Effector memory CD8-positive, alpha-beta T cell (primary cell): ENCODE data around the gene SH3RF3.
A peak's percentile ranks its signal among the peaks of the same experiment; 100 is the strongest.
"Not testable (repeated sequence)": the region's sequence is repeated elsewhere in the genome, so short reads cannot be mapped to it uniquely, and the experiment has no call there.

ENCODE experiments used
- ATAC-seq: fragments of 150-1000 bp; cut with Tn5 transposase; replicated peaks from 2 replicates; pipeline ENCODE4 v1.10.0; 2021; ENCODE audit warnings: mild to moderate bottlenecking, moderate library complexity
- DNase-seq, 3 experiments: peaks; one replicate each; pipeline ENCODE4 v3.0.0; 2021
- H3K27ac Mint-ChIP-seq, 2 donors: one replicate each; pipeline ENCODE4 v1.8.0; 2022; ENCODE audit warnings: mild to moderate bottlenecking in 2 of 2, mixed read lengths in 2 of 2, moderate library complexity in 2 of 2
- H3K27me3 Mint-ChIP-seq, 2 donors: one replicate each; pipeline ENCODE4 v1.8.0; 2022; ENCODE audit warnings: mixed read lengths in 2 of 2
- H3K36me3 Mint-ChIP-seq: one replicate; pipeline ENCODE4 v1.8.0; 2022; ENCODE audit warnings: mild to moderate bottlenecking, moderate library complexity, mixed read lengths; ENCODE audit not compliant: insufficient read depth
- H3K4me1 Mint-ChIP-seq, 2 donors: one replicate each; pipeline ENCODE4 v1.8.0; 2022; ENCODE audit warnings: low read depth in 2 of 2, mixed read lengths in 2 of 2
- H3K4me3 Mint-ChIP-seq, 2 donors: one replicate each; pipeline ENCODE4 v1.8.0; 2022; ENCODE audit warnings: mild to moderate bottlenecking in 2 of 2, mixed read lengths in 2 of 2, moderate library complexity in 2 of 2
- H3K9me3 Mint-ChIP-seq, 2 donors: one replicate each; pipeline ENCODE4 v1.8.0; 2022; ENCODE audit warnings: mixed read lengths in 2 of 2

Gene SH3RF3

DNA sequence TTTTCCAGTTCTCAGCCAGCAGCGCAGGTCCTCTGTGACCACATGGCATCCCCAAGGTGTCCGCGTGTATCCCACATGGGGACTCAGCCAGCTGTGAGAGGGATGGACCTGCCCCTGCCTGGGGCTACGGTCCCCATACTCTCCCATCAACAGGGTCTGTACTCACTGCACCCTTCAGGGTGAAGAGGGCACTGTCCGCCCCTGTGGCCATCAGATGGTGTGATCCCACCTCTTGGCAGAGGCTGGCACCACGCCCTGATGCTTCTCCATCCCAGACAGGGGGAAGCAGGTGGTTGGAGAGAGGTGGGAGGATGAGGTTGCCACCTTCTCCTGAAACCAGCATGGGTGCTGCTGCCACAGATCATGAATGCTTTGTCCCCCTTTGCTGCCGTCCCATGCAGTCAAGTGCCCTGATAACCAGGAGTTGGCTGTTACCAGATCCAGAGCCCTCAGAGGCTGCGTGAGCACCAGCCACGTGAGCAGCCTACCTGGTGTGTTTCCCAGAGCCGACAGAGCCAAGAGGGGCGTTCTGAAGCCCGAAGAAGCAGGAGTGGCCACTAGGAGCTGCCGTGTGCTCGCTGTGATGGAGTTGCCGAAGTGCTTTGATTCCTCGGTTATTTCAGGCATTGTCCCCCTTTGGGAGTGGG lies 93.9 kb downstream of the SH3RF3 start:
- Mint-ChIP-seq H3K36me3 (peaks cover 3% of the 10 kb centered on the region), H3K27me3 (peaks cover 26 to 28% of the 10 kb centered on the region in 2 donors), H3K27ac (no peak overlapping the region), H3K4me3 (no peak overlapping the region), H3K4me1 (peaks cover 8 to 10% of the 10 kb centered on the region in 2 donors), H3K9me3 (no peaks in the 10 kb centered on the region)
- no peak for DNase-seq
- ATAC-seq, result no peak

DNA sequence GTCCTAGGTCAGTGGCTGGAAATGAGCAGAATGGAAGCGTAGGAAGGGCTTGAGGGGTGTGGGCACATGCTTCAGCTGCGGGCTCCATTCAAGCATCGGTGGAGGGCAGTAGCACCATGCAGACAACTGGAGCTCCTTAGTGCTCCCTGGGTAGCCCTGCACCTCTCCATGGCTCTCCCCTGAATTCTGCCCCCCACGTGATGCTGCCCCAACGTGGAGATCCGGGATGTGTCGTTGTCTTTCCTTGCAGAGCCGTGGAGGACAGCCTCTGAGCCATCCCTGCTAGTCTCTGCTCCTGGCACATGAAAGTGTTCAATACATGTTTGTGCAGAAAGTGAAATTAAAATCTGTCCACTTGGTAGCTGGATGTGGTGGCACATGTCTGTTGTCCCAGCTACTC lies 94.5 kb downstream of the SH3RF3 start:
- Mint-ChIP-seq H3K4me1 (peaks cover 5 to 9% of the 10 kb centered on the region in 2 donors), H3K4me3 (no peak overlapping the region), H3K36me3 (peaks cover 3% of the 10 kb centered on the region), H3K9me3 (no peaks in the 10 kb centered on the region), H3K27ac (no peak overlapping the region), H3K27me3 (peaks cover 28 to 29% of the 10 kb centered on the region in 2 donors)
- DNase-seq (no peak), ATAC-seq (no peak)

DNA sequence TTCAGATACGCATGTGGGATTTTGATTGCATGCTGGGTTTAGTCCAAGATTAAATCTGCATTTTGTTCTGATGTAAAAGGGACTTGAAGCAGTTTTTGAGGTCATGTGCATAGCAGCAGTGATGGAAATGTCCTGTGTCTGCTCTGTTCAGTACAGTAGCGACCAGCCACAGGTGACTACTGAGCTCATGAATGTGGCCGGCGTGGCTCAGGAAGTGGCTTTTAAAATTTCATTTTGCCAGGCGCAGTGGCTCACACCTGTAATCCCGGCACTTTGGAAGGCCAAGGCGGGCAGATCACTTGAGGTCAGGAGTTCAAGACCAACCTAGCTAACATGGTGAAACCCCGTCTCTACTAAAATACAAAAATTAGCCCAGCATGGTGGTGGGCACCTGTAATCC lies 95.3 kb downstream of the SH3RF3 start:
- H3K4me1 Mint-ChIP-seq, H3K27ac Mint-ChIP-seq, H3K4me3 Mint-ChIP-seq, H3K36me3 Mint-ChIP-seq, DNase-seq, ATAC-seq, H3K9me3 Mint-ChIP-seq: not testable (repeated sequence)
- H3K27me3 Mint-ChIP-seq, result peaks cover 28 to 29% of the 10 kb centered on the region in 2 donors

DNA sequence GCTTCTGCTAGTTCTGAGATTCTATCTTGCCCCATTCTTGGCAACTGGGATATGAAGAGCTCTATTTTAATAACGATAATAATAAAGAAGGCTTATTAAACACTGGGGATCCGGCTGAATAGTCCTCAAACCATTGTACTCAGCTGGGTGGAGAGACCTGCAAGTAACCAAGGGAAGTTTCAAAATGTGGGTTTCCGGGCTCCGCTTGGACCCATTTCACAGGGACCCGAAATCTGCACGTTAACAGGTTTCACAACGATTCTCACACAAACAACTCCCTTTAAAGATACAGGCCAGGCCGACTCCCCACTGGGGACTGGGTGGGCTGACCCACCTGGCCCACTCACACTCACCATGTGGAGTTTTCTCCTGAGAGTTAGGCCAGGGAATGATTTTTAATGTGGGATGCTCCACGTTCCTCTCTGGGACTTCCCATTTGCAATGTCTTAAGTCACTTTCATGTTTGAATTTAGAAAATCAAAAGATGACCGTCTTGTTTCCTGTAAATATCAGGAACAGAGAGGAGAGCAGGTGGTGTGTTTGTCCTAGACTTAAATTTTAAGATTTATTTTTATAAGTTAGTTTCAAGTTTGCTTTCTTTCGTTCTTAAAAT lies 96.3 kb downstream of the SH3RF3 start:
- Mint-ChIP-seq H3K9me3 (no peaks in the 10 kb centered on the region), H3K4me3 (no peak overlapping the region), H3K27me3 (peaks cover 26 to 28% of the 10 kb centered on the region in 2 donors), H3K27ac (no peak overlapping the region), H3K36me3 (no peaks in the 10 kb centered on the region), H3K4me1 (peaks cover 0 to 7% of the 10 kb centered on the region in 2 donors)
- DNase-seq (no peak), ATAC-seq (no peak)

DNA sequence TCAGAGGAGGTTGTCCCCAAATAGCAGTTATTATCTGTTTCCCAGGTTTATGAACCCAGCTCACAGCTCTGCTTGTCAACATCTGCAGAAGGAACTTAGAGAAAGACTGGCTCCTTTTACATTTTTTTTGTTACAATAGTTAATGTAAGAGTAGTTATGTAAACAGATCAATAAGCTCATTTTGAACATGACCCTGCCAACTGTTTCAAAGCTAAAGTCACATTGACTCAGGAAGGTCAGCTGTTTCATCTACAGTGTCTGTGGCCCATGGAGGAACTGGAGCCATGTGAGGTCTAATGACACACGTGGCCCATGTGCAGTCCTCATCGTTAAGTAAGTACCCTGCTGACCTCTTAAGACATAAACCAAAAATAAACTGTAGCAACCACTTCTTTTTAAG lies 97.1 kb downstream of the SH3RF3 start:
- H3K4me1 Mint-ChIP-seq, result peaks cover 0 to 9% of the 10 kb centered on the region in 2 donors
- no peak for ATAC-seq
- peaks cover 30 to 35% of the 10 kb centered on the region in 2 donors for H3K27me3 Mint-ChIP-seq

DNA sequence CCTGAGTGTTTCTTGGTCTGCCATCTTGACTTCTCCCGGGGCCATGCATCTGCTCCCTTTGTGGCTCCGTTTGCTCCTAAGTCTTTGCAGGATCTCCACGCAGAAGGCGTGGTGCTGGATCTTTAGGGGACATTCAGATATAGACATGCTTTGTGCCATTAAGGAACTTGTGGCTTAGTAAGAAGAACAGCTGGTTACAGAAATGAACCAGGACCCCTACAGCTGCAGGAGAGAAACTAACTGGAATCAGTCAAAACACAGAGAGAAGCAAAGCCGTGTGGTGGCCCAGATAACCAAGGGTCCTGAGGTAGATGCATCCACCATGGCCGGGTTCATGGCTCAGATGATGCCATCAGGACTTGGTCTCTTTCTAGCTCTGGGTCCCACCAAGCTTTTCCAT lies 97.6 kb downstream of the SH3RF3 start:
- no peak overlapping the region for H3K27ac Mint-ChIP-seq

More for the DNA sequence above, 97.1 kb downstream of the SH3RF3 start:
- Mint-ChIP-seq H3K27ac (no peak overlapping the region), H3K9me3 (no peaks in the 10 kb centered on the region), H3K4me3 (no peak overlapping the region), H3K36me3 (no peaks in the 10 kb centered on the region)
- DNase-seq, result no peak

DNA sequence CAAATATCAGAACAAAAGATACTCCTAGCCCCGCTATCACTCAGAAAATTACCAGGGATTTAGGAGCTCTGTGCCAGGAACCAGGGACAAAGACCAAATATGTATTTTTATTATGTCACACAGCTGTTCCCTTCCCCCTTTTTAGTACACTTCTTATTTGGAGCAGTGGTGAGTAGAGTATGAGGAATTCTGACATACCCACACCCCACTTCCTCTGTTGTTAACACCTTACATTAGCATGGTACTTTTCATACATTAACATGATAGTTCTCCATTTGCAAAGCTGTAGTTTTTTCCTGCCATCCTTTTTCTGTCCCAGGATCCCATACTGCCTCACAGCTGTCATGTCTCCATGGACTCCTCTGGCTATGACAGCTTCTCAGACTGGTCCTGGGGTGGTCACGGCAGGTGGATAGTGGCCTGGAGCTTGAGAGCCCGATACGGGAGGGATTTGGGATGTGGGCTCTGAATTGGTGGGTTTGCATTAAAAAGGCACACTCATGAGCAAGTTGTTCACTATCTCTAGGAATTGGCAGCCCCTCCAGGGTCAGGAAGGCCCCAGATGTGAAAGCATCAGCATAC lies 100.2 kb downstream of the SH3RF3 start:
- Mint-ChIP-seq H3K27me3 (peaks cover 57 to 63% of the 10 kb centered on the region in 2 donors), H3K27ac (no peak overlapping the region), H3K4me3 (no peak overlapping the region), H3K9me3 (no peaks in the 10 kb centered on the region), H3K4me1 (peaks cover 0 to 9% of the 10 kb centered on the region in 2 donors), H3K36me3 (no peaks in the 10 kb centered on the region)
- DNase-seq, result no peak
- peak; percentile 19 for ATAC-seq

More for the DNA sequence above, 97.6 kb downstream of the SH3RF3 start:
- no peaks in the 10 kb centered on the region for H3K36me3 Mint-ChIP-seq
- peaks cover 34 to 40% of the 10 kb centered on the region in 2 donors for H3K27me3 Mint-ChIP-seq
- H3K4me3 Mint-ChIP-seq, result no peak overlapping the region
- ATAC-seq, result no peak
- peaks cover 0 to 9% of the 10 kb centered on the region in 2 donors for H3K4me1 Mint-ChIP-seq
- DNase-seq, result no peak
- H3K9me3 Mint-ChIP-seq, result no peaks in the 10 kb centered on the region

DNA sequence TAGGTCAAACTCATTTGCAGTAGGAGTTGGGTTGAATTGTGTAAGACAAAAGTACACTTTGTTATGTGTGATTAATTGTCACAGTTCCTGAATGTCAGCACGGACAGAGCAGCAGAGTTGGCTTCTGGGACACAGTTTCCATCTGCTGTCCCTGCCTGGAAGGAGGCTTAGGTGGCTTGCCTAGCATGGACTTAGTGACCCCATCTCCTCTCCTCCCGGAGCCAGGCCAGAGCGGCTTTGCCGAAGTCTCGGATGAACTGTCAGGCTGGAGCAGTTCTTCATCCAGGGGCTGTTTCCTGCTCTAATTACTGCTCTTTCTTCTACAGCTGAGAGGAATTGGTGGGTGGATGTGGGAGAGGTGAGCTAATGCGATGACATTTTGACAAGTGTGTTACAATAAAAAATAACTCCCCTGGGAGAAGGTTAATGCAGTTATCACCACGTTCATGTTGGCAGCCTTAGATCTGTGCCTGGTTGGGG lies 102.0 kb downstream of the SH3RF3 start:
- peaks cover 0 to 12% of the 10 kb centered on the region in 2 donors for H3K4me1 Mint-ChIP-seq
- peaks cover 62 to 80% of the 10 kb centered on the region in 2 donors for H3K27me3 Mint-ChIP-seq
- no peak overlapping the region for H3K27ac Mint-ChIP-seq
- no peaks in the 10 kb centered on the region for H3K36me3 Mint-ChIP-seq
- ATAC-seq, result no peak
- DNase-seq, result no peak
- H3K4me3 Mint-ChIP-seq, result no peak overlapping the region
- H3K9me3 Mint-ChIP-seq, result no peaks in the 10 kb centered on the region

DNA sequence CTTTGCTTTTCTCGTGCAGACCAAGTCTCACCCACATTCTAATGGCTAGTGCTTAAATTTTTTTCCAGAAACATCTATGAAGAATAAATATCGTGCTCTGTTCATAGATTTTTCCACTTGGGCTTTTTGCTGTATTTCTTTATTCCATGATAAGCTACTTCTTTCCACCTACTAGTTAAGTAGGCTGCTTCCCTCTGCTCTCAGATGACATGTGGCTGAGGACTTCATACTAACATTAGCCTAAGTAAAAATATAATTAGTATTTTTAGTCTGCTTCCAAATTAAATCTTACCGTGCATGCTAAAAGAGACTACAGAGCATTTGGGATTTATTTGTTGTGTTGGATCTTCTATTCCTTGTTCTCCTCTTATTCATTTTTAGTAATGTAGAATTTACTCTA lies 102.4 kb downstream of the SH3RF3 start:
- DNase-seq (no peak), ATAC-seq (no peak)
- no peak overlapping the region for H3K27ac Mint-ChIP-seq
- no peaks in the 10 kb centered on the region for H3K9me3 Mint-ChIP-seq
- H3K27me3 Mint-ChIP-seq, result peaks cover 62 to 80% of the 10 kb centered on the region in 2 donors
- H3K4me3 Mint-ChIP-seq, result no peak overlapping the region
- no peaks in the 10 kb centered on the region for H3K36me3 Mint-ChIP-seq
- H3K4me1 Mint-ChIP-seq, result peaks cover 0 to 13% of the 10 kb centered on the region in 2 donors

DNA sequence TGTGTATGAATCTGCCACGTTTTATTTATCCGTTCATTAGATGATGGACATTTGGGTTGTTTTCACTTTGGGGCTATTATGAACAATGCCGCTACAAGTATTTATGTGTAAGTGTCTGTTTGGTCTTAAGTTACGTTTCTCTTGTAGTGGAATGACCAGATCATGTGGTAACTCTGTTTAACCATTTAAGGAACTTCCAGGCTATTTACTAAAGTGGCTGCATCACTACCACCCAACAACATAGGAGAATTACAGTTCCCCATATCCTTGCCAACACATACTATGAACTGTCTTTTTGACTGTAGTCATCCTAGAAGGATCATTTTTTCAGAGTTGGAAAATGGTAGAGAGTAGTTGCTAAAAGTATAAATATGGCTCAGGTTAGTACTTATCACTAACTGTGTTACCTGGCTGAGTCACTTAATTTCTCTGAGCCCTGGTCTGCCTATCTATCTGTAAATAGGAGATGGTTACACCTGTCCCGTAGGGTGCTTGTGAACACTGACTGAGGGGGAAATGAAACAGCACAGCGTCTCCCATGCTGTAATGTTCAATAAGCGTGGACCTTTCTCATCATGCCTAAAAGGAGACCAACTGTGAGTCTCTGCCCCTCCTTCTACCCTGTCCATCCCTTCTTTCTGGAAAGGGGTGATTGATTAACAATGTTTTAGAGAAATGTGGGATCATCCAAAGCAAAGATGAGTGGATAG lies 103.1 kb downstream of the SH3RF3 start:
- H3K27me3 Mint-ChIP-seq, result peaks cover 62 to 80% of the 10 kb centered on the region in 2 donors
- H3K27ac Mint-ChIP-seq, result no peak overlapping the region
- no peaks in the 10 kb centered on the region for H3K36me3 Mint-ChIP-seq
- H3K4me3 Mint-ChIP-seq, result no peak overlapping the region
- peaks cover 0 to 16% of the 10 kb centered on the region in 2 donors for H3K4me1 Mint-ChIP-seq
- no peak for DNase-seq
- ATAC-seq, result no peak
- no peaks in the 10 kb centered on the region for H3K9me3 Mint-ChIP-seq

DNA sequence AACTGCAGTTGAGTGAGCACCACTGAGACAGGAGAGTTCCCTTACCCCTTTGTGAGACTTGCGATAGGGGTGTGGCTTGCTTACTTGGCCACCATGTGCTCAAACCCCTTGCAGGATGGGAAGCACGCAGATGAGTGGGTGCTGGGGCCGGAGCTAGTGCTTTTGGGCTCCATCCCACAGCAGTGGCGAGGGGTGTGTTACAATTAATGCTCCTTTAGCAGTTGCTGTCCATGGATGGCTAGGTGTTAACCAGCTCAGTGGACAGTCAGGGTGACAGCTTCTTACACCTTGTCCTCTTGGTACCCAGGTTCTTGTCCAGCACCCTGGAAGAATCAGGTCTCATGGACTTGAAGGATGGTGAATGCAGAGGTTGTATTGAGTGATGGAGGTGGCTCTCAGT lies 103.9 kb downstream of the SH3RF3 start:
- DNase-seq (no peak), ATAC-seq (no peak)
- no peak overlapping the region for H3K4me3 Mint-ChIP-seq
- peaks cover 0 to 16% of the 10 kb centered on the region in 2 donors for H3K4me1 Mint-ChIP-seq
- H3K27ac Mint-ChIP-seq, result no peak overlapping the region
- H3K36me3 Mint-ChIP-seq, result no peaks in the 10 kb centered on the region
- no peaks in the 10 kb centered on the region for H3K9me3 Mint-ChIP-seq
- peaks cover 62 to 73% of the 10 kb centered on the region in 2 donors for H3K27me3 Mint-ChIP-seq

DNA sequence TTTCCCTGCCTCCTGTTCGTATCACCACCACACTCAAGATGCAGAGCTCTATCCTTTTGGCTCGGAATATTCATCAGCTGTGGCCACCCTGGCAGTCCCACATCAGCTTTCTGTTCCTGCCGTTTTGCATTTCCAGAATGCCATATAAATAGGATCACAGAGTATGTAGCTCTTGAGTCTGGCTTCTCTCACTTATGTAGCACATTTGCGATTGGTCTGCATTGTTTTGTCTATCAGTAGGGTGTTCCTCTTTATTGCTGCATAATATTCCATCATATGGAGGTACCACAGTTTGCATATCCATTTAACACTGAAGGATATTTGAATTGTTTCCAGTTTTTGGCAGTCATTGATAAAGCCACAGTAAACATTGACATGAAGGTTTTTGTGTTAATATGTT lies 104.6 kb downstream of the SH3RF3 start:
- Mint-ChIP-seq H3K27me3 (peaks cover 56 to 66% of the 10 kb centered on the region in 2 donors), H3K9me3 (no peaks in the 10 kb centered on the region), H3K36me3 (no peaks in the 10 kb centered on the region), H3K4me3 (no peak overlapping the region), H3K4me1 (peaks cover 5 to 16% of the 10 kb centered on the region in 2 donors), H3K27ac (no peak overlapping the region)
- no peak for ATAC-seq
- no peak for DNase-seq

DNA sequence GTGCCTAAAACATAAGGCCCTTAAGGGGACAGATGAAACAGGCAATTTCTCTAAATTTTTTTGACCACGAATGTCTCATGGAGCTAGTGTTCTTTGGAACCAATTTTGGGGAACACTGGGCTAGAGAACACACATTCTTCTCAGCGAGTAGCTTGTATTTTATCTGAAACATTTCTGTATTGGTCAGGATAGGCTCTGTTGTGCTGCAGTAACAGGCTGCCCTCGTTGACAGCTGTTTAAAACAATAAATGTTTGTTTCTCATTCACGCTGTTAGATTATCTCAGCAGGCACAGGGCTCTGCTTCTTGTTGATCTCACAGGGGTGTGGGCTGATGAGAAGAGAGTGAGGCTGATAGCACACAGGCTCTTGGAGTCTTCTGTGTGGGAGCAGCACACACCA lies 105.3 kb downstream of the SH3RF3 start:
- no peak overlapping the region for H3K4me3 Mint-ChIP-seq
- peaks cover 7 to 15% of the 10 kb centered on the region in 2 donors for H3K4me1 Mint-ChIP-seq

More for the DNA sequence above, 105.3 kb downstream of the SH3RF3 start:
- Mint-ChIP-seq H3K27ac (no peak overlapping the region), H3K36me3 (no peaks in the 10 kb centered on the region), H3K9me3 (no peaks in the 10 kb centered on the region), H3K27me3 (peaks cover 49 to 59% of the 10 kb centered on the region in 2 donors)
- ATAC-seq (no peak), DNase-seq (no peak)
